HepG2 (cell line): ENCODE measurements around the gene CTSZ. TPM values are rescaled to one million over a fixed set of nuclear protein-coding genes. Genes with fewer than 3 reads are reported as not detected.

Experiments used
- ATAC-seq: fragments of 200-7000 bp; cut with Tn5 transposase; 3 replicates; pipeline ENCODE4 v1.9.1; 2020; ENCODE audit warnings: mild to moderate bottlenecking, moderate library complexity
- BruUV-seq: library from RNA; stranded (reverse); fragments of 400-500 nt; replicated peaks from 2 replicates; lab custom pipeline; 2021; lab: Mats Ljungman, UMichigan
- CTCF ChIA-PET: fragments of 300-600 bp; formaldehyde crosslinking; extraction: SDS; loops from one replicate; lab custom pipeline; 2021; ENCODE audit warnings: low total read pairs, inconsistent platforms, low intra/inter-chr PET ratio; lab: Yijun Ruan, JAX
- POLR2A ChIA-PET: fragments of 350-600 bp; sonication (Branson Sonifier 250); formaldehyde crosslinking; loops from one replicate; lab custom pipeline; 2020; ENCODE audit warnings: antibody characterized with exemption, inconsistent platforms; lab: Yijun Ruan, JAX
- DNase-seq: peaks from one replicate; pipeline ENCODE4 v3.0.0-alpha.2; 2015; ENCODE audit warnings: low spot score
- FAIRE-seq: peaks from 3 replicates; lab custom pipeline; 2011; peaks lifted over from hg19 to GRCh38; lab: Jason Lieb, UNC
- H2AFZ ChIP-seq: one replicate; pipeline ENCODE4 v1.6.1; 2011; ENCODE audit warnings: low read length, inconsistent platforms
- H3K27ac ChIP-seq: fragments of 300-600 bp; 3 replicates; pipeline ENCODE4 v1.8.0; 2011; ENCODE audit warnings: mixed run types, mild to moderate bottlenecking, mixed read lengths, low read length, inconsistent platforms; ENCODE audit not compliant: insufficient read depth; ENCODE audit errors: extremely low read length
- H3K27me3 ChIP-seq, 2 experiments: fragments of 200-600 bp in 1 of 2; 2 replicates in 1 of 2; 3 replicates in 1 of 2; pipeline versions ENCODE4 v1.6.0 to v1.8.0; 2011; ENCODE audit warnings: low read length in 2 of 2, mild to moderate bottlenecking in 2 of 2, moderate library complexity in 2 of 2, inconsistent platforms in 1 of 2; ENCODE audit not compliant: insufficient read depth in 2 of 2, control insufficient read depth in 1 of 2
- H3K36me3 ChIP-seq, 2 experiments: fragments of 200-600 bp in 1 of 2; replicated peaks in 1 of 2; 2 replicates in 1 of 2; 3 replicates in 1 of 2; pipeline versions ENCODE4 v1.5.1 to v1.8.0; 2011; ENCODE audit warnings: low read length in 2 of 2, inconsistent platforms in 1 of 2; ENCODE audit not compliant: insufficient read depth in 2 of 2, control insufficient read depth in 1 of 2
- H3K4me1 ChIP-seq: 2 replicates; pipeline ENCODE4 v1.5.1; 2012; ENCODE audit warnings: low read length, inconsistent platforms; ENCODE audit not compliant: insufficient read depth
- H3K4me2 ChIP-seq: 2 replicates; pipeline ENCODE4 v1.6.0; 2011; ENCODE audit warnings: low read depth, low read length, inconsistent platforms
- H3K4me3 ChIP-seq, 3 experiments: fragments of 200-600 bp in 1 of 3; sonication (generic), shearing (Covaris generic) in 1 of 3; replicated peaks in 1 of 3; 2 replicates each; pipeline ENCODE4 v1.5.1; 2011 to 2016; ENCODE audit warnings: low read length in 3 of 3, inconsistent platforms in 2 of 3, low read depth in 2 of 3, mild to moderate bottlenecking in 2 of 3, control low read depth in 1 of 3, mixed read lengths in 1 of 3; ENCODE audit not compliant: insufficient read depth in 1 of 3
- H3K79me2 ChIP-seq: one replicate; pipeline ENCODE4 v1.6.1; 2011; ENCODE audit warnings: low read length, inconsistent platforms; ENCODE audit not compliant: insufficient read depth
- H3K9ac ChIP-seq: 2 replicates; pipeline ENCODE4 v1.6.0; 2011; ENCODE audit warnings: mild to moderate bottlenecking, low read depth, low read length, inconsistent platforms; ENCODE audit not compliant: insufficient read depth
- H3K9me3 ChIP-seq: 2 replicates; pipeline ENCODE4 v1.5.1; 2012; ENCODE audit warnings: mild to moderate bottlenecking, low read length
- H4K20me1 ChIP-seq: 2 replicates; pipeline ENCODE4 v1.6.0; 2011; ENCODE audit warnings: inconsistent platforms, mild to moderate bottlenecking, low read length, moderate library complexity; ENCODE audit not compliant: insufficient read depth
- AGO1 ChIP-seq: fragments of 200-400 bp; formaldehyde crosslinking; IDR thresholded peaks from 2 replicates; pipeline ENCODE4 v1.6.1; 2017; ENCODE audit warnings: mild to moderate bottlenecking, low read depth, low read length, moderate library complexity; ENCODE audit not compliant: poor library complexity, severe bottlenecking
- MAZ ChIP-seq, 2 experiments: sonication (generic) in 1 of 2; formaldehyde crosslinking in 1 of 2; IDR thresholded peaks; 2 replicates each; pipeline versions ENCODE4 v1.5.0 to v1.6.1; 2012 to 2020; ENCODE audit warnings: low read depth in 2 of 2, mild to moderate bottlenecking in 2 of 2, borderline replicate concordance in 1 of 2, improper control_type of control experiment in 1 of 2, low read length in 1 of 2, missing genetic modification reagents in 1 of 2, moderate library complexity in 1 of 2
- PAX8 ChIP-seq: sonication (generic); formaldehyde crosslinking; IDR thresholded peaks from 2 replicates; pipeline ENCODE4 v1.8.0; 2022; ENCODE audit warnings: mild to moderate bottlenecking, missing genetic modification reagents, borderline replicate concordance
- PRDM15 ChIP-seq: sonication (generic); formaldehyde crosslinking; IDR thresholded peaks from 2 replicates; pipeline ENCODE4 v1.4.0; 2020; ENCODE audit warnings: missing genetic modification reagents
- SP1 ChIP-seq, 2 experiments: fragments of 450-650 bp in 1 of 2; sonication (generic) in 1 of 2; formaldehyde crosslinking in 1 of 2; IDR thresholded peaks; 2 replicates each; pipeline versions ENCODE4 v1.4.0 to v1.6.1; 2016 to 2020; ENCODE audit warnings: missing genetic modification reagents in 1 of 2
- THYN1 ChIP-seq: sonication (generic); formaldehyde crosslinking; IDR thresholded peaks from 2 replicates; pipeline ENCODE4 v1.8.1; 2023; ENCODE audit warnings: low read depth, mild to moderate bottlenecking, moderate library complexity, missing genetic modification reagents, borderline replicate concordance
- ZNF34 ChIP-seq: sonication (generic); formaldehyde crosslinking; IDR thresholded peaks from 2 replicates; pipeline ENCODE4 v1.4.0; 2020; ENCODE audit warnings: mild to moderate bottlenecking, missing genetic modification reagents, borderline replicate concordance
- ZNF451 ChIP-seq: sonication (generic); formaldehyde crosslinking; IDR thresholded peaks from 2 replicates; pipeline ENCODE4 v1.5.0; 2020; ENCODE audit warnings: mild to moderate bottlenecking, missing genetic modification reagents
- ZNF615 ChIP-seq: sonication (generic); formaldehyde crosslinking; IDR thresholded peaks from 2 replicates; pipeline ENCODE4 v1.5.0; 2020; ENCODE audit warnings: mild to moderate bottlenecking, missing genetic modification reagents, borderline replicate concordance
- ZNF816 ChIP-seq: sonication (generic); formaldehyde crosslinking; IDR thresholded peaks from 2 replicates; pipeline ENCODE4 v1.8.0; 2022; ENCODE audit warnings: missing genetic modification reagents, mild to moderate bottlenecking, borderline replicate concordance
- ZZZ3 ChIP-seq: sonication (generic); formaldehyde crosslinking; IDR thresholded peaks from 2 replicates; pipeline ENCODE4 v1.4.0; 2020; ENCODE audit warnings: missing genetic modification reagents, mild to moderate bottlenecking, borderline replicate concordance
- WGBS: methylation state at CpG from one replicate; pipeline ENCODE4 v1.1.6; 2017; ENCODE audit warnings: low lambda C conversion rate; 5-methylcytosine and 5-hydroxymethylcytosine counted together
- in situ Hi-C: cut with HindIII; loops from 2 replicates; pipeline ENCODE4 v1.10.0; 2017; ENCODE audit warnings: low pct_unique_long_range_greater_than_20kb; ENCODE audit not compliant: extremely low pct_ligation_motif_present
- intact Hi-C: fragments of 100-400 bp; cut with micrococcal nuclease; formaldehyde crosslinking; loops from one replicate; pipeline ENCODE4 v1.10.0; 2022; ENCODE audit not compliant: unreplicated experiment
- polyA plus RNA-seq, 8 experiments: library from polyadenylated mRNA; depleted of rRNA in 3 of 8; stranded (reverse) in 7 of 8; unstranded in 1 of 8; fragments of >200 nt; fragmentation: Illumina TruSeq in 4 of 8; extraction: Trizol in 4 of 8; gene quantifications; 2 replicates each; pipeline versions ENCODE4 v1.2.1 to v1.2.3, GENCODE V29; 2011 to 2016; ENCODE audit warnings: low read depth in 4 of 8, missing spikeins in 1 of 8, mixed read lengths in 1 of 8; ENCODE audit not compliant: insufficient read depth in 1 of 8
- total RNA-seq, 5 experiments: library from RNA; depleted of rRNA; stranded (reverse); fragments of >200 nt; fragmentation: Illumina TruSeq; extraction: Trizol; gene quantifications; 2 replicates each; pipeline ENCODE4 v1.2.3, GENCODE V29; 2016; ENCODE audit warnings: low read depth in 1 of 5
- TF ChIP-seq, protein P1 (sequence below), 2 experiments: sonication (generic) in 1 of 2; formaldehyde crosslinking in 1 of 2; IDR thresholded peaks; 2 replicates each; pipeline versions ENCODE4 v1.4.0 to v1.6.1; 2016 to 2020; ENCODE audit warnings: borderline replicate concordance in 1 of 2, low read depth in 1 of 2, mild to moderate bottlenecking in 1 of 2, missing genetic modification reagents in 1 of 2

CTSZ gene
- total and polyA plus RNA-seq, 2 of the 13 experiments (the other 11 are each of a cell fraction or from before 2014, with no cell fraction given): 0.33 TPM; not detected in 1

- Histone ChIP-seq H4K20me1 (no peaks in the 10 kb centered on the region), H3K4me2 (peak overlapping the region; percentile 56), H3K79me2 (peaks cover 23% of the 10 kb centered on the region), H3K27me3 (peaks cover 2 to 3% of the 10 kb centered on the region in 2 experiments; a peak in 2 of 5 replicates), H3K9ac (no peak overlapping the region), H3K27ac (peak overlapping the region; percentile 46), H3K36me3 (no peaks in the 10 kb centered on the region), H3K4me3 (peak overlapping the region; percentile 20 to 67 (median 61); a peak in 4 of 6 replicates), H2AFZ (no peak overlapping the region), H3K9me3 (no peaks in the 10 kb centered on the region), H3K4me1 (peaks cover 26% of the 10 kb centered on the region)
- no peak for FAIRE-seq
- DNase-seq: peak; percentile 56
- in situ Hi-C loops: no loop called here
- no TSS peak for BruUV-seq
- ChIA-PET POLR2A (interaction anchor here (1.4 to 3.0 kb wide), 2 partner anchors 11 to 154 kb away, joined by 4 to 21 read pairs; partner anchors contain the start of gene ATP5F1E), CTCF (no interaction called here)
- intact Hi-C loops: no loop called here
- ATAC-seq: peak; percentile 86
- WGBS: 77% methylated on average over 62 of the region's 66 CpGs
- TF ChIP-seq AGO1 (peak; percentile 6), ZZZ3 (CRISPR knock-in tag) (0 out of 2 replicates have a peak, but pooled peaks have one; percentile 13), SP1 (IDR thresholded peaks at IDR 0.05) (no peak), SP1 (CRISPR knock-in tag; IDR thresholded peaks at IDR 0.05) (peak; percentile 19; the same call in 1 of the 2 replicates), THYN1 (no peak), PRDM15 (peak; percentile 95), ZNF615 (no peak), PAX8 (CRISPR knock-in tag) (0 out of 2 replicates have a peak, but pooled peaks have one; percentile 42), ZNF451 (CRISPR knock-in tag) (no peak), ZNF34 (CRISPR knock-in tag) (0 out of 2 replicates have a peak, but pooled peaks have one; percentile 17), ZNF816 (CRISPR knock-in tag) (no peak), MAZ (IDR thresholded peaks at IDR 0.05; ENCODE audit: borderline replicate concordance, low read depth, low read length) (no peak), MAZ (CRISPR knock-in tag; IDR thresholded peaks at IDR 0.05; ENCODE audit: low read depth) (0 out of 2 replicates have a peak, but pooled peaks have one; percentile 19)
- TF ChIP-seq, protein P1, sequence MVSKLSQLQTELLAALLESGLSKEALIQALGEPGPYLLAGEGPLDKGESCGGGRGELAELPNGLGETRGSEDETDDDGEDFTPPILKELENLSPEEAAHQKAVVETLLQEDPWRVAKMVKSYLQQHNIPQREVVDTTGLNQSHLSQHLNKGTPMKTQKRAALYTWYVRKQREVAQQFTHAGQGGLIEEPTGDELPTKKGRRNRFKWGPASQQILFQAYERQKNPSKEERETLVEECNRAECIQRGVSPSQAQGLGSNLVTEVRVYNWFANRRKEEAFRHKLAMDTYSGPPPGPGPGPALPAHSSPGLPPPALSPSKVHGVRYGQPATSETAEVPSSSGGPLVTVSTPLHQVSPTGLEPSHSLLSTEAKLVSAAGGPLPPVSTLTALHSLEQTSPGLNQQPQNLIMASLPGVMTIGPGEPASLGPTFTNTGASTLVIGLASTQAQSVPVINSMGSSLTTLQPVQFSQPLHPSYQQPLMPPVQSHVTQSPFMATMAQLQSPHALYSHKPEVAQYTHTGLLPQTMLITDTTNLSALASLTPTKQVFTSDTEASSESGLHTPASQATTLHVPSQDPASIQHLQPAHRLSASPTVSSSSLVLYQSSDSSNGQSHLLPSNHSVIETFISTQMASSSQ (IDR thresholded peaks at IDR 0.05; ENCODE audit: low read depth): no peak
- TF ChIP-seq, protein P1 (CRISPR knock-in tag; IDR thresholded peaks at IDR 0.05; ENCODE audit: borderline replicate concordance): 0 out of 2 replicates have a peak, but pooled peaks have one; percentile 3
Measured at GRCh38 chr20:59042796-59043631, 36.0 kb upstream of the CTSZ start.
